ENCODE data around the gene LEFTY1.
"Not testable (repeated sequence)": the region's sequence is repeated elsewhere in the genome, so short reads cannot be mapped to it uniquely, and the experiment has no call there.

- TF ChIP-seq CTCF (IDR thresholded peaks at IDR 0.05); ZFX (IDR thresholded peaks at IDR 0.05; ENCODE audit: borderline replicate concordance): not testable (repeated sequence)
Measured at GRCh38 chr1:225836296-225836695, 52.6 kb downstream of the LEFTY1 start.
